GM18868 (cell line): ENCODE results near the gene PACRG.

ENCODE experiments used
- ATAC-seq: cut with Tn5 transposase; IDR thresholded peaks from one replicate; pipeline ENCODE4 v1.9.1; 2021; ENCODE audit warnings: mild to moderate bottlenecking, moderate library complexity; ENCODE audit not compliant: unreplicated experiment

Gene PACRG

GRCh38 chr6:163229050-163229449 lies 501.3 kb downstream of the PACRG start:
- no peak for ATAC-seq

GRCh38 chr6:163230901-163231300 lies 503.1 kb downstream of the PACRG start:
- ATAC-seq = no peak

GRCh38 chr6:163231356-163232014 lies 503.7 kb downstream of the PACRG start:
- no peak for ATAC-seq

GRCh38 chr6:163232015-163232523 lies 504.3 kb downstream of the PACRG start:
- ATAC-seq = no peak

GRCh38 chr6:163232649-163233048 lies 504.9 kb downstream of the PACRG start:
- ATAC-seq = no peak

- ATAC-seq = no peak
These were observed 509.3 kb downstream of the PACRG start for GRCh38 chr6:163237110-163237509.

- no peak for ATAC-seq
These were observed 512.0 kb downstream of the PACRG start for GRCh38 chr6:163239572-163240340.

- no peak for ATAC-seq
These were observed 512.8 kb downstream of the PACRG start for GRCh38 chr6:163240556-163240955.

- ATAC-seq = no peak
These were observed 513.9 kb downstream of the PACRG start for GRCh38 chr6:163241683-163242082.

GRCh38 chr6:163243083-163243482 lies 515.3 kb downstream of the PACRG start:
- ATAC-seq = no peak

GRCh38 chr6:163243692-163244589 lies 516.2 kb downstream of the PACRG start:
- no peak for ATAC-seq

GRCh38 chr6:163248051-163248450 lies 520.3 kb downstream of the PACRG start:
- ATAC-seq = no peak

GRCh38 chr6:163249651-163250101 lies 521.9 kb downstream of the PACRG start:
- ATAC-seq = no peak

GRCh38 chr6:163250116-163250515 lies 522.3 kb downstream of the PACRG start:
- ATAC-seq = no peak

- ATAC-seq = no peak
These were observed 524.4 kb downstream of the PACRG start for GRCh38 chr6:163252061-163252591.

- no peak for ATAC-seq
These were observed 525.9 kb downstream of the PACRG start for GRCh38 chr6:163253556-163254213.

GRCh38 chr6:163254341-163254835 lies 526.6 kb downstream of the PACRG start:
- ATAC-seq = no peak

GRCh38 chr6:163255265-163255664 lies 527.5 kb downstream of the PACRG start:
- ATAC-seq = no peak

- ATAC-seq = no peak
These were observed 531.9 kb downstream of the PACRG start for GRCh38 chr6:163259689-163260088.
